ENCODE results near the gene THEM4. TPM values are rescaled to one million over a fixed set of nuclear protein-coding genes. Genes with fewer than 3 reads are reported as not detected.

THEM4 gene
- total RNA-seq, 4 donors from 2014 or later = 28.5 to 32.5 (median 31.3) TPM

DNA sequence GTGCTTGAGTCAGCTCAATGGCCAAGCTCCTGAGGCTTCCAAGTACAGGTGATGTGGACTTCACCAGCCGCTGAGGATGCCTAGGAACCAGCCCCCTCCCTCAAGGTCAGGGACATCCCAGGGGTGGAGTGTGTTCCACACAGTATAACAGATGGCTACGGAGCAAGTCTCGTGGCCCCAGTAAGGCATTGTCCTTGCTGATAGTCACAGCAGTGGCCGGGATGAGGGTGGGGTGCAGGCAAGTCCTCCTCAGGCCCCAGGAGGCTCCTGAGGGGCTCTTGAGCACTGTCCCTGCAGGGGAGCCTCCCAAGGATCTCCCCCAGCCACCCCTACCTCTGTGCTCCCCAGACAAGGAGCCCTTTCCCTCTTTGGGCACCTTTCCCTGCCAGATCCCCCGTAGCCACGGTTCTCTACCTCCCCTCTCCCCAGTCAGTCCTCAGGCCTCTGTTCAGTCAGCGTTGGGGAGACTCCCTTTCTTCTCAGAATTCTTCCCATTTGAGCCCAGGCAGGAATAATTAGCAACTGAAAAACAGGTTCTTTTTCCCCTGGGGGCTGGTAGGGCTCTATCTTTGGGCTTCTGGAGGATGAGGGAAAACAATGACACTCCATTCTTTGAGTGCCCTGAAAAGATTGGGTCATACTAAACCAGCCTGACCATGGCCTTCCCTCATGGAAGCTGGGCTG lies 48.7 kb downstream of the THEM4 start:
- no peak for TF ChIP-seq CTCF (IDR thresholded peaks at IDR 0.05)
- TF ChIP-seq POLR2A (IDR thresholded peaks at IDR 0.05) = no peak
- DNase-seq = no peak
- WGBS, 2 donors = 80 to 81% methylated on average over 7 of the region's 7 CpGs
- no peaks in the 10 kb centered on the region for H3K27me3 ChIP-seq
- no peak overlapping the region for H3K4me3 ChIP-seq (replicated peaks in 1 of 3)
- H3K9me3 ChIP-seq = no peaks in the 10 kb centered on the region
- H3K27ac ChIP-seq = no peak overlapping the region
- intact Hi-C loops (cut with DNase I) = no loop called here
- no peaks in the 10 kb centered on the region for H3K36me3 ChIP-seq
- no peaks in the 10 kb centered on the region for H3K4me1 ChIP-seq

GRCh38 chr1:151859891-151860293 lies 49.4 kb downstream of the THEM4 start:
- no peaks in the 10 kb centered on the region for H3K27me3 ChIP-seq
- H3K9me3 ChIP-seq = no peaks in the 10 kb centered on the region
- TF ChIP-seq POLR2A (IDR thresholded peaks at IDR 0.05) = no peak
- TF ChIP-seq CTCF (IDR thresholded peaks at IDR 0.05) = no peak
- no peak for DNase-seq
- no peaks in the 10 kb centered on the region for H3K4me1 ChIP-seq
- intact Hi-C loops (cut with DNase I) = no loop called here
- no peak overlapping the region for H3K4me3 ChIP-seq (replicated peaks in 1 of 3)
- WGBS, 2 donors = 80 to 82% methylated on average over 6 of the region's 6 CpGs
- H3K36me3 ChIP-seq = no peaks in the 10 kb centered on the region
- H3K27ac ChIP-seq = no peak overlapping the region

- no peak for TF ChIP-seq POLR2A (IDR thresholded peaks at IDR 0.05)
- no peak for TF ChIP-seq CTCF (IDR thresholded peaks at IDR 0.05)
- DNase-seq = no peak
- no peak overlapping the region for H3K27ac ChIP-seq
- WGBS, 2 donors = 85 to 96% methylated on average over 6 of the region's 6 CpGs
- no peaks in the 10 kb centered on the region for H3K36me3 ChIP-seq
- H3K27me3 ChIP-seq = no peaks in the 10 kb centered on the region
- no peak overlapping the region for H3K4me3 ChIP-seq (replicated peaks in 1 of 3)
- intact Hi-C loops (cut with DNase I) = no loop called here
- H3K4me1 ChIP-seq = no peaks in the 10 kb centered on the region
- no peaks in the 10 kb centered on the region for H3K9me3 ChIP-seq
These were observed 50.2 kb downstream of the THEM4 start for GRCh38 chr1:151858886-151859665.

GRCh38 chr1:151858030-151858746 lies 51.1 kb downstream of the THEM4 start:
- no peaks in the 10 kb centered on the region for H3K4me1 ChIP-seq
- intact Hi-C loops (cut with DNase I) = no loop called here
- TF ChIP-seq CTCF (IDR thresholded peaks at IDR 0.05) = no peak
- TF ChIP-seq POLR2A (IDR thresholded peaks at IDR 0.05) = no peak
- H3K27ac ChIP-seq = no peak overlapping the region
- no peaks in the 10 kb centered on the region for H3K9me3 ChIP-seq
- 75 to 91% methylated on average over 3 of the region's 3 CpGs for WGBS, 2 donors
- no peaks in the 10 kb centered on the region for H3K36me3 ChIP-seq
- H3K4me3 ChIP-seq (replicated peaks in 1 of 3) = no peak overlapping the region
- DNase-seq = no peak
- no peaks in the 10 kb centered on the region for H3K27me3 ChIP-seq
